ENCODE data around the gene KDM3B. TPM values are rescaled to one million over a fixed set of nuclear protein-coding genes. Genes with fewer than 3 reads are reported as not detected.

Gene KDM3B
- total and polyA plus RNA-seq, 9 donors = 38.8 to 79.0 (median 70.1) TPM

GRCh38 chr5:138440159-138441073 is 87.9 kb downstream of the KDM3B start:
- H3K9me3 ChIP-seq = no peaks in the 10 kb centered on the region
- H3K4me3 ChIP-seq = no peak overlapping the region
- no peak for TF ChIP-seq EP300 (IDR thresholded peaks at IDR 0.05)
- TF ChIP-seq CTCF (IDR thresholded peaks at IDR 0.05) = no peak
- TF ChIP-seq POLR2A (IDR thresholded peaks at IDR 0.05) = no peak
- DNase-seq = peak in 2 of 5 donors; percentile 29 to 32
- H3K27me3 ChIP-seq = no peaks in the 10 kb centered on the region
- peaks cover 3% of the 10 kb centered on the region for H3K4me1 ChIP-seq (ENCODE audit: insufficient read depth)
- H3K27ac ChIP-seq = no peak overlapping the region
- H3K36me3 ChIP-seq = no peaks in the 10 kb centered on the region
- intact Hi-C loops (cut with DNase I) = no loop called here
- 74 to 81% (median 81%) methylated on average over 17 of the region's 17 CpGs for WGBS, 3 donors

GRCh38 chr5:138441221-138441620 is 88.7 kb downstream of the KDM3B start:
- Histone ChIP-seq H3K27ac (no peak overlapping the region), H3K4me1 (ENCODE audit: insufficient read depth) (peaks cover 3% of the 10 kb centered on the region), H3K27me3 (no peaks in the 10 kb centered on the region), H3K36me3 (no peaks in the 10 kb centered on the region), H3K9me3 (no peaks in the 10 kb centered on the region), H3K4me3 (no peak overlapping the region)
- TF ChIP-seq EP300 (IDR thresholded peaks at IDR 0.05) = no peak
- no peak for TF ChIP-seq POLR2A (IDR thresholded peaks at IDR 0.05)
- TF ChIP-seq CTCF (IDR thresholded peaks at IDR 0.05) = no peak
- 87 to 96% (median 88%) methylated on average over 9 of the region's 9 CpGs for WGBS, 3 donors
- DNase-seq = no peak
- intact Hi-C loops (cut with DNase I) = no loop called here

GRCh38 chr5:138444078-138444773 is 91.7 kb downstream of the KDM3B start:
- no peaks in the 10 kb centered on the region for H3K9me3 ChIP-seq
- 86 to 88% (median 88%) methylated on average over 13 of the region's 13 CpGs for WGBS, 3 donors
- H3K27me3 ChIP-seq = no peaks in the 10 kb centered on the region
- DNase-seq = no peak
- intact Hi-C loops (cut with DNase I) = no loop called here
- TF ChIP-seq POLR2A (IDR thresholded peaks at IDR 0.05) = no peak
- TF ChIP-seq EP300 (IDR thresholded peaks at IDR 0.05) = no peak
- no peak for TF ChIP-seq CTCF (IDR thresholded peaks at IDR 0.05)
- no peak overlapping the region for H3K27ac ChIP-seq
- no peaks in the 10 kb centered on the region for H3K4me1 ChIP-seq (ENCODE audit: insufficient read depth)
- no peaks in the 10 kb centered on the region for H3K36me3 ChIP-seq
- H3K4me3 ChIP-seq = no peak overlapping the region

GRCh38 chr5:138444774-138445546 is 92.5 kb downstream of the KDM3B start:
- 85 to 87% (median 86%) methylated on average over 22 of the region's 22 CpGs for WGBS, 3 donors
- H3K4me1 ChIP-seq (ENCODE audit: insufficient read depth) = no peaks in the 10 kb centered on the region
- H3K4me3 ChIP-seq = no peak overlapping the region
- TF ChIP-seq CTCF (IDR thresholded peaks at IDR 0.05) (no peak), EP300 (IDR thresholded peaks at IDR 0.05) (no peak), POLR2A (IDR thresholded peaks at IDR 0.05) (no peak)
- no peaks in the 10 kb centered on the region for H3K36me3 ChIP-seq
- no peak overlapping the region for H3K27ac ChIP-seq
- no peaks in the 10 kb centered on the region for H3K27me3 ChIP-seq
- DNase-seq = no peak
- intact Hi-C loops (cut with DNase I) = no loop called here
- H3K9me3 ChIP-seq = no peaks in the 10 kb centered on the region

Measured in ovary (tissue), 9 donors.